Muscle of leg (tissue), 11 donors: ENCODE measurements around the gene MRTFA. TPM values are rescaled to one million over a fixed set of nuclear protein-coding genes. Genes with fewer than 3 reads are reported as not detected.
A peak's percentile ranks its signal among the peaks of the same experiment; 100 is the strongest.
"Not testable (repeated sequence)": the region's sequence is repeated elsewhere in the genome, so short reads cannot be mapped to it uniquely, and the experiment has no call there.

Source experiments
- DNase-seq: peaks from one replicate; pipeline ENCODE4 v3.0.0; 2013
- H3K27ac ChIP-seq: one replicate; pipeline ENCODE4 v1.5.1; 2013; ENCODE audit warnings: mild to moderate bottlenecking, low read length, control low read depth
- H3K27me3 ChIP-seq: one replicate; pipeline ENCODE4 v1.6.1; 2013; ENCODE audit warnings: low read length; ENCODE audit not compliant: control insufficient read depth, insufficient read depth
- H3K36me3 ChIP-seq: one replicate; pipeline ENCODE4 v1.6.1; 2013; ENCODE audit warnings: low read length; ENCODE audit not compliant: control insufficient read depth, insufficient read depth
- H3K4me1 ChIP-seq: one replicate; pipeline ENCODE4 v1.6.1; 2013; ENCODE audit warnings: low read length; ENCODE audit not compliant: control insufficient read depth, insufficient read depth
- H3K4me3 ChIP-seq: one replicate; pipeline ENCODE4 v1.5.1; 2013; ENCODE audit warnings: low read length, control low read depth
- H3K9me3 ChIP-seq: replicated peaks from 2 replicates; pipeline ENCODE4 v1.6.1; 2013; ENCODE audit warnings: low read depth, low read length; ENCODE audit not compliant: control insufficient read depth
- WGBS: methylation state at CpG from one replicate; pipeline ENCODE4 v1.1.5; 2013; ENCODE audit warnings: missing lambda C conversion rate; ENCODE audit not compliant: insufficient coverage; 5-methylcytosine and 5-hydroxymethylcytosine counted together
- polyA plus RNA-seq, 8 donors: library from polyadenylated mRNA; unstranded; fragments of 120-200 nt; gene quantifications; one replicate each; pipeline versions ENCODE4 v1.2.1 to v1.2.3, GENCODE V29; 2013; ENCODE audit warnings: inconsistent platforms in 1 of 8, low replicate concordance in 1 of 8; ENCODE audit not compliant: insufficient read length in 8 of 8, insufficient read depth in 1 of 8
- total RNA-seq: library from RNA; stranded (reverse); fragments of 120-200 nt; gene quantifications from one replicate; pipeline ENCODE4 v1.2.4, GENCODE V29; 2013

MRTFA gene
- total and polyA plus RNA-seq, 9 donors = 19.0 to 35.7 (median 29.5) TPM

DNA sequence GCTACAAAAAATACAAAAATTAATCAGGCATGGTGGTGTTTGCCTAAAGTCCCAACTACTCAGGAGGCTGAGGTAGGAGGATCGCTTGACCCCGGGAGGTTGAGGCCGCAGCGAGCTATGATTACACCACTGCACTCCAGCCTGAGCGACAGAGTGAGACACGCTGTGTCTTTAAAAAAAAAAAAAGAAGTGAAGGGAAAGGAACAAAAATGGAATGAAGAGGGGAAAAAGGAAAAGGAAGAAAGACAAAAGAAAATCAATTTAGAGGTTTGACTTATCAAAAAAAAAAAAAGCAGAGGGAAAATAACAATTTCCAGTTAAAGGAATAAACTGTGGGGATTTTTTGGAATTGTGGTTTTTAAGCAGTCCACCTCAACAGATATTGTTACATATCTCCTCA lies 36.8 kb downstream of the MRTFA start:
- Histone ChIP-seq H3K4me3 (no peak overlapping the region), H3K27ac (no peak overlapping the region), H3K4me1 (peaks cover 4% of the 10 kb centered on the region), H3K36me3 (no peaks in the 10 kb centered on the region), H3K27me3 (no peaks in the 10 kb centered on the region), H3K9me3 (no peaks in the 10 kb centered on the region)
- 100% methylated on average over 4 of the region's 6 CpGs for WGBS
- no peak for DNase-seq

DNA sequence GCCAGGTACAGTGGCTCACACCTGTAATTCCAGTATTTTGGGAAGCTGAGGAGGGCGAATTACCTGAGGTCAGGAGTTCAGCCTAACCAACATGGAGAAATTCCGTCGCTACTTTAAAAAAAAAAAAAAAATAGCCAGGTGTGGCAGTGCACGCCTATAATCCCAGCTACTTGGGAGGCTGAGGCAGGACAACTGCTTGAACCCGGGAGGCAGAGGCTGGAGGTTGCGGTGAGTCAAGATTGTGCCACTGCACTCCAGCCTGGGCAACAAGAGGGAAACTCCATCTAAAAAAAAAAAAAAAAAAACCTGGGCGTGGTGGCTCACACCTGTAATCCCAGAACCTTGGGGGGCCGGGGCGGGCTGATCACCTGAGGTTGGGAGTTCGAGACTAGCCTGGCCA lies 37.8 kb downstream of the MRTFA start:
- H3K4me1 ChIP-seq, H3K36me3 ChIP-seq, H3K27me3 ChIP-seq, H3K9me3 ChIP-seq, H3K4me3 ChIP-seq, DNase-seq, H3K27ac ChIP-seq: not testable (repeated sequence)
- WGBS = 100% methylated on average over 1 of the region's 10 CpGs

DNA sequence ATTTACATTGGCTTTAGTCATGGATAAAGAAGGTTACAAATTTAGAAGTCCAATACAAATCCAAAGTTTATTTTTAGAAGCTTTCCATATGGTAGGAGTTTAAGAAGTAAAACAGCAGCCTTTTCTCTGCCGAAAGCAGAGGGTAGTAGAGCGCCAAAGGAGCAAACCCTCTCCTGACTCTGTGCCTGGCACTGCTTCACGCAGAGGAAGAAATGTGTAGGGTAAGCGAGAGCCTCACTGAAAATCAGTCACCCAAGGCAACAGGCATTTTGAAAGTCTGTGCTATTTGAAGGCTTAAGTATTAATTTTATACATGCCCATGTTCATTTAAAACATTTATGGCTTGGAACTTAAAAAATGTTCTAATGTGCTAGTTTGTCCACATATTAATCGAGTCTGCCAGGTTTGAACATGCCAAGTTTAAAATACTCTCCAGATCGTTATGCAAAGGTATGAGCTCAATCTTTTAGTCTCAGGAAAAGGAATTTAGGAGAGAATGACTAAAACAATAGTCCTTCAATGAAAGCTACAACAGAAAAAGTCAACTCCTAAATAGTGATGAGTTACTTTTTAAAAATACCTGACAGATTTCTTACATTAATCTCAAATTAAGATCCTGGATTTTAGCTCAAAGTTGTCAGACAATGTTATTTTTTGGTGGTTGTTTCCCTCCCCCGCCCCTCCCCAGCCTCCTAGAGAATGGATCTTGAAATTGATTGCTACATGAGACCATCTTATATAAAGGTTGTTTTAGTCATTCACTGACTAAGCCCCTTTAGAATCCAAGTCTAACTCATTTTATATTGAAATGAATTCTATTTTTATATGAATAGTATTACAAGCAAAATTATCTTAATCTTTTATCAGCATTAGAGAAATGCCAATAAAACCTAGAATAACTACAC lies 38.7 kb downstream of the MRTFA start:
- no CpG with 5 or more reads among the region's 7 CpGs for WGBS
- Histone ChIP-seq H3K4me1 (peaks cover 4% of the 10 kb centered on the region), H3K9me3 (no peaks in the 10 kb centered on the region), H3K36me3 (no peaks in the 10 kb centered on the region), H3K27me3 (no peaks in the 10 kb centered on the region), H3K4me3 (no peak overlapping the region), H3K27ac (peak overlapping the region; percentile 11)
- peak; percentile 84 for DNase-seq

DNA sequence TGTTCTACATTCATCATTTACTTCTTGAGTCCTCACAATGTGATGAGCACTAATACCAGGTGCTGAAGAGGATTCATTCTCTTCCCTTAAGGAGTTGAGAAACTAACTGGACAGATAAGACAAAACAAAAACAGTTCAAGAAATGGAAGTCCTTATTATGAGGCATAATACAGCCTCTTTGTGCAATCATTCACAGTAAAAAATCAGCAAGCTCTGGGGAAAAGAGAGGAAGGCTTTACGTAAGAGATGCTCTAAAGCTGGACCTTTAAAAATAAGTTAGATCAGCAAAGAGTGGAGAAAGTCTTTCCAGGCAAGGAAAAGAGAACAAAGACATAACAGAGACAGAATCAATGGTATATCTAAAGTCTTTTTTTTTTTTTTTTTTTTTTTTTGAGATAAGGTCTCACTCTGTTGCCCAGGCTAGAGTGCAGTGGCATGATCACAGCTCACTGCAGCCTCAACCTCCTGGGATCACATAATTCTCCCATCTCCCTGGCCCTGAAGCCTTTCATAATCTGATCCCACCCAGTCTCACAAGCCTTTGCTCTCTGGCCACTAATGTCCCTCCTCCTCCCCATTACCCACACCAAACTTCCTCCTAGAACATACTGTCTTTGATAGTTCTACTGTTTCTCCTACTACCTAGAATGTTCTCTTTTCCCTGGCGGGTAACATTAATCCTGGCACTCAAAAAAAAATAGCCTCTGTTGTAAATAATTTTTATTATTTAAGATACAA lies 40.9 kb downstream of the MRTFA start:
- H3K27ac ChIP-seq = no peak overlapping the region
- peak; percentile 34 for DNase-seq
- no CpG with 5 or more reads among the region's 2 CpGs for WGBS
- no peak overlapping the region for H3K4me3 ChIP-seq
- H3K9me3 ChIP-seq = no peaks in the 10 kb centered on the region
- H3K27me3 ChIP-seq = no peaks in the 10 kb centered on the region
- H3K4me1 ChIP-seq = peaks cover 2% of the 10 kb centered on the region
- no peaks in the 10 kb centered on the region for H3K36me3 ChIP-seq

DNA sequence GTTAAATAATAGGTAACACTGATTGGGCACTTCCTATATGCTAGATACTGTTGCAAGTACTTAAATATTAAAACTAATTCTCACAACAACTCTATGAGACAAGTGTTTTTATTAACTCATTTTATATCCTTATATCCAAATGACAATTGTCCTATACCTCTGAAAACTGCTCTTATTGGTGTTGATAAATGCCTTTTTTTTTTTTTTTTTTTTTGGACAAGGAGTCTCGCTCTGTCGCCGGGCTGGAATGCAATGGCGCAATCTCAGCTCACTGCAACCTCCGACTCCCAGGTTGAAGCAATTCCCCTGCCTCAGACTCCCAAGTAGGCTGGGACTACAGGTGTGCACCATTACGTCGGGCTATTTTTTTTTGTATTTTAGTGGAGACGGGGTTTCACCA lies 41.6 kb downstream of the MRTFA start:
- Histone ChIP-seq H3K9me3 (no peaks in the 10 kb centered on the region), H3K36me3 (no peaks in the 10 kb centered on the region), H3K27me3 (no peaks in the 10 kb centered on the region), H3K27ac (no peak overlapping the region), H3K4me3 (no peak overlapping the region), H3K4me1 (peaks cover 2% of the 10 kb centered on the region)
- no peak for DNase-seq
- WGBS = no CpG with 5 or more reads among the region's 8 CpGs

DNA sequence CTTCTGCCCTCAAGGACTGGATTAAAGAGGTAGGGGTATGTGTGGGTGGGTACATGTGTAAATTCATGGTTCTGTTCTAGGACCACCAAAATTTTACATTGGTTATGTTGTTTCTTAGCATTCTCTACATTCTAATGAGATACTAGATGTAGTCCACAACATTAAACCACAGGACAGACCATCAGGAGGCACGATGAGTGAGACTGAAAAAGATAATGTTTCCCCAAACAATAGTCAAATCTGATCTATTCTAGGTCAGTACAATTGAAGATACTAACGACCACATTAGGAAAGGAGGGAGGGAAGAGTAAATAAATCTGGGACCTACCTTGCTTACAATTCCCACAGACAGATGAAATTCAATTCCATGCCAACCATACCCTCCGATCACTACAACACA lies 42.2 kb downstream of the MRTFA start:
- Histone ChIP-seq H3K27ac (no peak overlapping the region), H3K4me3 (no peak overlapping the region), H3K9me3 (no peaks in the 10 kb centered on the region), H3K4me1 (peaks cover 2% of the 10 kb centered on the region), H3K27me3 (no peaks in the 10 kb centered on the region), H3K36me3 (no peaks in the 10 kb centered on the region)
- no peak for DNase-seq
- no CpG with 5 or more reads among the region's 3 CpGs for WGBS

DNA sequence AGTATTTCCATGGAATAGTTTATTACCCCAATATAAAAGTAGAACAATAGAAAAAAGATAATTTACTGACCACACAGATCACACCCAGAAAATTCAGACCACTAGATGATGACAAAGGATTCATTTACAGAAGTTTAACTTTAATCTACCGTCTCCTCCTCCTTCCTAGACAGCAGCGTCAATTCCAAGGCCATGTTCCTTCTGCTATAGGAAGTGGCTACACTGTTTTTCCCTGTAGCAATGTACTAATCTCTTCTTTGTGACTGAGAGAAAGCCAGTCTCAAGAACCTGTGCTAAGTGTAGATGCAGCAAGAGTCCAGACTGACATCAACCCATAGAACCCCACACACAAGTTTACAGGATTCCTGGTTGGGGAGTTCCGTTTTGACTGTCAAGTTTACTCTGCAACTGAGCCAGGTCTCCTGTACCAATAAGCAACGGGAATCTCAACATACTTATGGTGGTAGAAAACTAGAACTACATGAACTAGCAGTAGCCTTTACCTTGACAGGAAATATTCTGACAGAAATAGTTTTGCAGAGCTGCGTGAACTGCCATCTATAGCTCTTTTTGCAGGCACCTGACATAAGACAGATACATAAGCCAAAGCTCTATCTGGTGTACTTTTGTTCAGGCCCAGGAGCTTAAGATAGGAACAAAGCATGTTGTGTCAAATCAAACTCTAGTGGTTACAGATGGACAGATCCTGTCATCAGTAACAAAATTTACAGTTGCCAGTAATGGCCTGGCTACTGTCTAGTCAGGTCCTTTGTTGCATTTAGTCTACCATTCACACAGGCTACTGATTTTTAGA lies 42.9 kb downstream of the MRTFA start:
- no peaks in the 10 kb centered on the region for H3K9me3 ChIP-seq
- H3K4me3 ChIP-seq = no peak overlapping the region
- H3K27ac ChIP-seq = no peak overlapping the region
- WGBS = 60% methylated on average over 1 of the region's 5 CpGs
- H3K27me3 ChIP-seq = no peaks in the 10 kb centered on the region
- peaks cover under 1% of the 10 kb centered on the region for H3K36me3 ChIP-seq
- peaks cover 2% of the 10 kb centered on the region for H3K4me1 ChIP-seq
- DNase-seq = no peak

DNA sequence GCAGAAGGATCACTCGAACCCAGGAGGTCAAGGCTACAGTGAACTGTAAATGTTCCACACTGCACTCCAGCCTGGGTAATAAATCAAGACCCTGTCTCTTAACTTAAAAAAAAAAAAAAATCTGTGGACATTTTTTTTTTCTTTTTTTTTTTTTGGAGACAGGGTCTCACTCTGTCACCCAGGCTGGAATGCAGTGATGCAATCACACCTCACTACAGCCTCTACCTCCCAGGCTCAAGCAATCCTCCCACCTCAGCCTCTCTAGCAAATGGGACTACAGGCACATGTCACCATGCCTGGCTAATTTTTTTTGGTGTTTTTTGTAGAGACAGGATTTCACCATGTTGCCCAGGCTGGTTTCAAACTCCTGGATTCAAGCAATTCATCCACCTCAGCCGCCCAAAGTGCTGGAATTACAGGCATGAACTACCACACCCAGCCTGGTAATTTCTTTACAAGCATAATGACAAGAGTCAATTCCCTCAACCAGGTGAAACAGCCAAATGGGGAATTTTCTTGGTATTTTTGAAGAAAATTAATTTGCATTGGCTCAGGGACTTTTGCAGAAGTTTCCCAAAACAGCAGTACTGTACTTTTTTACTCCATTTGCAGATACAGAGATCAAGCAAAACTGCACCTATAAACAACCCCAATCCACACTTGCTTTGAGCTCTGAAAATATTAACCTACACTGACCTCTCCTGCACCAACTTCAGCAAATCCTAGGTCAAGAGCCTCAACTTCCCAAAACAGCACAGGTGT lies 44.0 kb downstream of the MRTFA start:
- Histone ChIP-seq H3K27me3 (no peaks in the 10 kb centered on the region), H3K4me1 (peaks cover 1% of the 10 kb centered on the region), H3K9me3 (no peaks in the 10 kb centered on the region), H3K36me3 (peaks cover 3% of the 10 kb centered on the region), H3K4me3 (no peak overlapping the region), H3K27ac (no peak overlapping the region)
- DNase-seq = no peak
- no CpG with 5 or more reads among the region's 2 CpGs for WGBS

DNA sequence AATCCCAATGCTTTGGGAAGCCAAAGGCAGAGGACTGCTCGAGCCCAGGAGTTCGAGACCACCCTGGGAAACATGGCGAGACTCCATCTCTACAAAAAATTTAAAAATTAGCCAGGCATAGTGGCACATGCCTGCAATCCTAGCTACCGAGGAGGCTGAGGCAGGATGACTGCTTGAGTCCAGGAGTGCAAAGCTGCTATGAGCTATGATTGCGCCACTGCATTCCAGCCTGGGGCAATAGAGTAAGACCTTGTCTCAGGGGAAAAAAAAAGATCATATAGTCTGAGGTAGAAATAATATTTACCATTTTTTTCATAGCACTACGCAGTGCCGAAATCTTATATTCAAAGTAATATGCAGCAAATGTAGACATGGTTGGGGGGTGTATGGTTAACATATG lies 47.8 kb downstream of the MRTFA start:
- H3K27me3 ChIP-seq = no peaks in the 10 kb centered on the region
- H3K36me3 ChIP-seq = peaks cover 12% of the 10 kb centered on the region
- 91% methylated on average over 4 of the region's 7 CpGs for WGBS
- no peaks in the 10 kb centered on the region for H3K4me1 ChIP-seq
- H3K27ac ChIP-seq = no peak overlapping the region
- no peak overlapping the region for H3K4me3 ChIP-seq
- no peaks in the 10 kb centered on the region for H3K9me3 ChIP-seq
- DNase-seq = no peak
